ENCODE results near the gene ZSWIM7. TPM values are rescaled to one million over a fixed set of nuclear protein-coding genes. Genes with fewer than 3 reads are reported as not detected.
"Not testable (repeated sequence)": the region's sequence is repeated elsewhere in the genome, so short reads cannot be mapped to it uniquely, and the experiment has no call there.

The ZSWIM7 gene
- total and polyA plus RNA-seq, 2 donors, result 19.6 to 57.6 TPM

GRCh38 chr17:15945527-15946191 lies 53.8 kb downstream of the ZSWIM7 start:
- no peak for DNase-seq (ENCODE audit: low read depth in 6 of 9, low spot score in 9 of 9)
- Histone ChIP-seq H3K9me3 (ENCODE audit: control insufficient read depth in 2 of 2, insufficient read depth in 1 of 2, low read length in 1 of 2) (peaks cover 0 to 1% of the 10 kb centered on the region in 2 donors), H3K36me3 (ENCODE audit: control insufficient read depth in 2 of 2, insufficient read depth in 2 of 2, low read length in 1 of 2) (no peaks in the 10 kb centered on the region), H3K27ac (ENCODE audit: low read depth in 1 of 2, low read length in 1 of 2) (no peak overlapping the region), H3K4me3 (ENCODE audit: low read length in 2 of 2) (peak overlapping the region; percentile 22 to 54), H3K27me3 (ENCODE audit: control insufficient read depth in 2 of 2, insufficient read depth in 1 of 2, low read length in 1 of 2) (peaks cover 29 to 55% of the 10 kb centered on the region in 2 donors), H3K4me1 (ENCODE audit: control insufficient read depth in 2 of 2, insufficient read depth in 2 of 2, low read length in 2 of 2) (peaks cover 8 to 15% of the 10 kb centered on the region in 2 donors)
- WGBS, result 11% methylated on average over 64 of the region's 64 CpGs

GRCh38 chr17:15944759-15945526 lies 54.6 kb downstream of the ZSWIM7 start, which contains the start of gene ADORA2B:
TSS of gene ADORA2B (plus strand) at chr17:15945130. CDS start at chr17:15945249, 119 bp downstream.
- 1% methylated on average over 88 of the region's 88 CpGs for WGBS
- peaks cover 8 to 15% of the 10 kb centered on the region in 2 donors for H3K4me1 ChIP-seq (ENCODE audit: control insufficient read depth in 2 of 2, insufficient read depth in 2 of 2, low read length in 2 of 2)
- no peak within 1 kb of the TSS for H3K27ac ChIP-seq (ENCODE audit: low read depth in 1 of 2, low read length in 1 of 2)
- peaks cover 29 to 55% of the 10 kb centered on the region in 2 donors for H3K27me3 ChIP-seq (ENCODE audit: control insufficient read depth in 2 of 2, insufficient read depth in 1 of 2, low read length in 1 of 2)
- no peaks in the 10 kb centered on the region for H3K36me3 ChIP-seq (ENCODE audit: control insufficient read depth in 2 of 2, insufficient read depth in 2 of 2, low read length in 1 of 2)
- peak within 1 kb of the TSS; percentile 22 to 54 for H3K4me3 ChIP-seq (ENCODE audit: low read length in 2 of 2)
- H3K9me3 ChIP-seq (ENCODE audit: control insufficient read depth in 2 of 2, insufficient read depth in 1 of 2, low read length in 1 of 2), result peaks cover 0 to 1% of the 10 kb centered on the region in 2 donors
- peak in 2 of 9 donors; percentile 28 to 35 for DNase-seq (ENCODE audit: low read depth in 6 of 9, low spot score in 9 of 9)

- peaks cover 0 to 1% of the 10 kb centered on the region in 2 donors for H3K9me3 ChIP-seq (ENCODE audit: control insufficient read depth in 2 of 2, insufficient read depth in 1 of 2, low read length in 1 of 2)
- H3K36me3 ChIP-seq (ENCODE audit: control insufficient read depth in 2 of 2, insufficient read depth in 2 of 2, low read length in 1 of 2), result no peaks in the 10 kb centered on the region
- peaks cover 8 to 15% of the 10 kb centered on the region in 2 donors for H3K4me1 ChIP-seq (ENCODE audit: control insufficient read depth in 2 of 2, insufficient read depth in 2 of 2, low read length in 2 of 2)
- no peak for DNase-seq (ENCODE audit: low read depth in 6 of 9, low spot score in 9 of 9)
- 22% methylated on average over 40 of the region's 40 CpGs for WGBS
- H3K27me3 ChIP-seq (ENCODE audit: control insufficient read depth in 2 of 2, insufficient read depth in 1 of 2, low read length in 1 of 2), result peaks cover 29 to 55% of the 10 kb centered on the region in 2 donors
- peak overlapping the region in 1 of 2 donors; percentile 54 for H3K4me3 ChIP-seq (ENCODE audit: low read length in 2 of 2)
- no peak overlapping the region for H3K27ac ChIP-seq (ENCODE audit: low read depth in 1 of 2, low read length in 1 of 2)
Observed at GRCh38 chr17:15943971-15944758, 55.3 kb downstream of the ZSWIM7 start.

GRCh38 chr17:15942207-15942833 lies 57.2 kb downstream of the ZSWIM7 start:
- H3K27me3 ChIP-seq (ENCODE audit: control insufficient read depth in 2 of 2, insufficient read depth in 1 of 2, low read length in 1 of 2), result peaks cover 29 to 48% of the 10 kb centered on the region in 2 donors
- peaks cover 8 to 15% of the 10 kb centered on the region in 2 donors for H3K4me1 ChIP-seq (ENCODE audit: control insufficient read depth in 2 of 2, insufficient read depth in 2 of 2, low read length in 2 of 2)
- no peak for DNase-seq (ENCODE audit: low read depth in 6 of 9, low spot score in 9 of 9)
- no peak overlapping the region for H3K4me3 ChIP-seq (ENCODE audit: low read length in 2 of 2)
- H3K9me3 ChIP-seq (ENCODE audit: control insufficient read depth in 2 of 2, insufficient read depth in 1 of 2, low read length in 1 of 2), result peaks cover 0 to under 1% of the 10 kb centered on the region in 2 donors
- no peak overlapping the region for H3K27ac ChIP-seq (ENCODE audit: low read depth in 1 of 2, low read length in 1 of 2)
- no peaks in the 10 kb centered on the region for H3K36me3 ChIP-seq (ENCODE audit: control insufficient read depth in 2 of 2, insufficient read depth in 2 of 2, low read length in 1 of 2)
- 94% methylated on average over 7 of the region's 7 CpGs for WGBS

- Histone ChIP-seq H3K4me1 (ENCODE audit: control insufficient read depth in 2 of 2, insufficient read depth in 2 of 2, low read length in 2 of 2) (peaks cover 8 to 15% of the 10 kb centered on the region in 2 donors), H3K9me3 (ENCODE audit: control insufficient read depth in 2 of 2, insufficient read depth in 1 of 2, low read length in 1 of 2) (no peaks in the 10 kb centered on the region), H3K4me3 (ENCODE audit: low read length in 2 of 2) (no peak overlapping the region), H3K36me3 (ENCODE audit: control insufficient read depth in 2 of 2, insufficient read depth in 2 of 2, low read length in 1 of 2) (no peaks in the 10 kb centered on the region), H3K27ac (ENCODE audit: low read depth in 1 of 2, low read length in 1 of 2) (no peak overlapping the region), H3K27me3 (ENCODE audit: control insufficient read depth in 2 of 2, insufficient read depth in 1 of 2, low read length in 1 of 2) (peaks cover 29 to 43% of the 10 kb centered on the region in 2 donors)
- 93% methylated on average over 7 of the region's 7 CpGs for WGBS
- no peak for DNase-seq (ENCODE audit: low read depth in 6 of 9, low spot score in 9 of 9)
Observed at GRCh38 chr17:15941781-15942180, 57.7 kb downstream of the ZSWIM7 start.

GRCh38 chr17:15936481-15936880 lies 63.0 kb downstream of the ZSWIM7 start:
- not testable (repeated sequence) for H3K4me3 ChIP-seq (ENCODE audit: low read length in 2 of 2); H3K27ac ChIP-seq (ENCODE audit: low read depth in 1 of 2, low read length in 1 of 2); H3K36me3 ChIP-seq (ENCODE audit: control insufficient read depth in 2 of 2, insufficient read depth in 2 of 2, low read length in 1 of 2); H3K27me3 ChIP-seq (ENCODE audit: control insufficient read depth in 2 of 2, insufficient read depth in 1 of 2, low read length in 1 of 2); H3K9me3 ChIP-seq (ENCODE audit: control insufficient read depth in 2 of 2, insufficient read depth in 1 of 2, low read length in 1 of 2); DNase-seq (ENCODE audit: low read depth in 6 of 9, low spot score in 9 of 9); H3K4me1 ChIP-seq (ENCODE audit: control insufficient read depth in 2 of 2, insufficient read depth in 2 of 2, low read length in 2 of 2)
- over 99% methylated on average over 4 of the region's 4 CpGs for WGBS

- WGBS, result 97% methylated on average over 7 of the region's 7 CpGs
- H3K4me3 ChIP-seq (ENCODE audit: low read length in 2 of 2), result no peak overlapping the region
- H3K27me3 ChIP-seq (ENCODE audit: control insufficient read depth in 2 of 2, insufficient read depth in 1 of 2, low read length in 1 of 2), result no peaks in the 10 kb centered on the region
- H3K36me3 ChIP-seq (ENCODE audit: control insufficient read depth in 2 of 2, insufficient read depth in 2 of 2, low read length in 1 of 2), result no peaks in the 10 kb centered on the region
- H3K4me1 ChIP-seq (ENCODE audit: control insufficient read depth in 2 of 2, insufficient read depth in 2 of 2, low read length in 2 of 2), result no peaks in the 10 kb centered on the region
- H3K27ac ChIP-seq (ENCODE audit: low read depth in 1 of 2, low read length in 1 of 2), result no peak overlapping the region
- no peak for DNase-seq (ENCODE audit: low read depth in 6 of 9, low spot score in 9 of 9)
- no peaks in the 10 kb centered on the region for H3K9me3 ChIP-seq (ENCODE audit: control insufficient read depth in 2 of 2, insufficient read depth in 1 of 2, low read length in 1 of 2)
Observed at GRCh38 chr17:15935891-15936290, 63.6 kb downstream of the ZSWIM7 start.

GRCh38 chr17:15934866-15935265 lies 64.6 kb downstream of the ZSWIM7 start:
- H3K27me3 ChIP-seq (ENCODE audit: control insufficient read depth in 2 of 2, insufficient read depth in 1 of 2, low read length in 1 of 2), result no peaks in the 10 kb centered on the region
- no peak overlapping the region for H3K4me3 ChIP-seq (ENCODE audit: low read length in 2 of 2)
- H3K9me3 ChIP-seq (ENCODE audit: control insufficient read depth in 2 of 2, insufficient read depth in 1 of 2, low read length in 1 of 2), result no peaks in the 10 kb centered on the region
- 97% methylated on average over 5 of the region's 5 CpGs for WGBS
- no peak overlapping the region for H3K27ac ChIP-seq (ENCODE audit: low read depth in 1 of 2, low read length in 1 of 2)
- no peaks in the 10 kb centered on the region for H3K36me3 ChIP-seq (ENCODE audit: control insufficient read depth in 2 of 2, insufficient read depth in 2 of 2, low read length in 1 of 2)
- no peaks in the 10 kb centered on the region for H3K4me1 ChIP-seq (ENCODE audit: control insufficient read depth in 2 of 2, insufficient read depth in 2 of 2, low read length in 2 of 2)
- no peak for DNase-seq (ENCODE audit: low read depth in 6 of 9, low spot score in 9 of 9)

Measured in thymus (tissue), 11 donors.